ENCODE measurements around the gene PIGL. TPM values are rescaled to one million over a fixed set of nuclear protein-coding genes. Genes with fewer than 3 reads are reported as not detected.

Gene PIGL
- total and polyA plus RNA-seq, 2 donors (not counting 1 experiment from before 2014, with no cell fraction given) = 86.7 to 88.2 TPM

GRCh38 chr17:16352667-16353316, 135.8 kb downstream of the PIGL start:
- H3K9ac ChIP-seq (ENCODE audit: low read length) = peak overlapping the region; percentile 84
- Mint-ChIP-seq H3K9me3 (ENCODE audit: insufficient read depth) (no peaks in the 10 kb centered on the region), H3K4me1 (peaks cover 15% of the 10 kb centered on the region), H3K27me3 (no peaks in the 10 kb centered on the region), H3K27ac (peak overlapping the region; percentile 80), H3K4me3 (peak overlapping the region; percentile 94)
- H4K20me1 ChIP-seq (ENCODE audit: control insufficient read depth, insufficient read depth, low read length, poor library complexity, severe bottlenecking) = no peaks in the 10 kb centered on the region
- H3K36me3 ChIP-seq (replicated peaks in 1 of 2; ENCODE audit: control extremely low read depth in 1 of 2, control insufficient read depth in 1 of 2, extremely low read depth in 1 of 2, insufficient read depth in 2 of 2, low read length in 1 of 2) = peaks cover 0 to 8% of the 10 kb centered on the region in 2 experiments
- no peak for DNase-seq
- intact Hi-C loops (cut with micrococcal nuclease) = loop anchor here (1.0 to 5.0 kb wide), 4 partner anchors 28 to 185 kb away; partner anchors contain the start of genes NCOR1 and PIGL
- H3K4me1 ChIP-seq (ENCODE audit: control insufficient read depth in 2 of 2, insufficient read depth in 2 of 2, low read length in 2 of 2) = peaks cover 8 to 16% of the 10 kb centered on the region in 2 donors
- TF ChIP-seq, protein P1, sequence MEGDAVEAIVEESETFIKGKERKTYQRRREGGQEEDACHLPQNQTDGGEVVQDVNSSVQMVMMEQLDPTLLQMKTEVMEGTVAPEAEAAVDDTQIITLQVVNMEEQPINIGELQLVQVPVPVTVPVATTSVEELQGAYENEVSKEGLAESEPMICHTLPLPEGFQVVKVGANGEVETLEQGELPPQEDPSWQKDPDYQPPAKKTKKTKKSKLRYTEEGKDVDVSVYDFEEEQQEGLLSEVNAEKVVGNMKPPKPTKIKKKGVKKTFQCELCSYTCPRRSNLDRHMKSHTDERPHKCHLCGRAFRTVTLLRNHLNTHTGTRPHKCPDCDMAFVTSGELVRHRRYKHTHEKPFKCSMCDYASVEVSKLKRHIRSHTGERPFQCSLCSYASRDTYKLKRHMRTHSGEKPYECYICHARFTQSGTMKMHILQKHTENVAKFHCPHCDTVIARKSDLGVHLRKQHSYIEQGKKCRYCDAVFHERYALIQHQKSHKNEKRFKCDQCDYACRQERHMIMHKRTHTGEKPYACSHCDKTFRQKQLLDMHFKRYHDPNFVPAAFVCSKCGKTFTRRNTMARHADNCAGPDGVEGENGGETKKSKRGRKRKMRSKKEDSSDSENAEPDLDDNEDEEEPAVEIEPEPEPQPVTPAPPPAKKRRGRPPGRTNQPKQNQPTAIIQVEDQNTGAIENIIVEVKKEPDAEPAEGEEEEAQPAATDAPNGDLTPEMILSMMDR (IDR thresholded peaks at IDR 0.05) = no peak
- TF ChIP-seq EZH2 (IDR thresholded peaks at IDR 0.05; ENCODE audit: borderline replicate concordance, insufficient read depth, low read depth, low read length, poor library complexity, severe bottlenecking) = no peak
- ChIA-PET CTCF (interaction anchor here (0.6 to 3.6 kb wide), 12 partner anchors 9 to 139 kb away, joined by 3 to 25 read pairs (median 4); partner anchors contain the start of gene TRPV2), POLR2A (interaction anchor here (1.4 to 2.3 kb wide), 3 partner anchors 11 to 136 kb away, joined by 3 to 11 read pairs (median 5); partner anchors contain the start of gene PIGL)
- peak overlapping the region; percentile 98 for H3K4me2 ChIP-seq (replicated peaks; ENCODE audit: low read depth, low read length, poor library complexity, severe bottlenecking)
- H3K27ac ChIP-seq (ENCODE audit: low read length in 2 of 2) = peak overlapping the region in 1 of 2 donors; percentile 56
- under 1% methylated on average over 75 of the region's 75 CpGs for WGBS (ENCODE audit: insufficient coverage)
- peak; percentile 59 for ATAC-seq (ENCODE audit: low read depth)
- H3K79me2 ChIP-seq (ENCODE audit: control insufficient read depth, insufficient read depth, low read length) = peaks cover 11% of the 10 kb centered on the region
- H2AFZ ChIP-seq (ENCODE audit: insufficient read depth, low read depth, low read length, poor library complexity, severe bottlenecking) = peak overlapping the region; percentile 97
- no peaks in the 10 kb centered on the region for H3K9me3 ChIP-seq (ENCODE audit: control extremely low read depth in 1 of 3, control insufficient read depth in 2 of 3, insufficient read depth in 1 of 3, low read length in 2 of 3)
- H3K4me3 ChIP-seq (ENCODE audit: control extremely low read depth in 1 of 5, extremely low read depth in 1 of 5, insufficient read depth in 1 of 5, low read depth in 2 of 5, low read length in 4 of 5) = peak overlapping the region; percentile 51 to 78 (median 70)
- no peaks in the 10 kb centered on the region for H3K27me3 ChIP-seq (replicated peaks in 1 of 4; ENCODE audit: control extremely low read depth in 1 of 4, control insufficient read depth in 3 of 4, insufficient read depth in 4 of 4, low read length in 3 of 4)

Data from B cell (primary cell).